Osteoblast (primary cell): ENCODE measurements around the gene MRPL44. TPM values are rescaled to one million over a fixed set of nuclear protein-coding genes. Genes with fewer than 3 reads are reported as not detected.

Experiments used
- DNase-seq: peaks from one replicate; pipeline ENCODE4 v3.0.0; 2011; ENCODE audit warnings: low spot score, mixed read lengths; ENCODE audit not compliant: insufficient read length; ENCODE audit errors: missing footprints
- H2AFZ ChIP-seq: 2 replicates; pipeline ENCODE4 v1.6.0; 2011; ENCODE audit warnings: mild to moderate bottlenecking, low read length
- H3K27ac ChIP-seq: 2 replicates; pipeline ENCODE4 v1.5.1; 2011; ENCODE audit warnings: mild to moderate bottlenecking, low read depth, low read length, moderate library complexity
- H3K27me3 ChIP-seq: 2 replicates; pipeline ENCODE4 v1.6.0; 2012; ENCODE audit warnings: mild to moderate bottlenecking, control low read depth, inconsistent platforms, low read length, moderate library complexity; ENCODE audit not compliant: insufficient read depth
- H3K36me3 ChIP-seq: 2 replicates; pipeline ENCODE4 v1.5.1; 2011; ENCODE audit warnings: mild to moderate bottlenecking, low read length, control low read depth, moderate library complexity; ENCODE audit not compliant: insufficient read depth
- H3K4me1 ChIP-seq: 2 replicates; pipeline ENCODE4 v1.5.1; 2011; ENCODE audit warnings: mild to moderate bottlenecking, low read length, control low read depth, moderate library complexity; ENCODE audit not compliant: insufficient read depth
- H3K4me2 ChIP-seq: 2 replicates; pipeline ENCODE4 v1.6.0; 2011; ENCODE audit warnings: mild to moderate bottlenecking, low read length; ENCODE audit not compliant: insufficient read depth
- H3K4me3 ChIP-seq: fragments of 200-600 bp; sonication (generic); 3 replicates; pipeline ENCODE4 v1.5.1; 2012; ENCODE audit warnings: mild to moderate bottlenecking, low read length, inconsistent platforms; ENCODE audit not compliant: insufficient read depth
- H3K79me2 ChIP-seq: 2 replicates; pipeline ENCODE4 v1.6.0; 2012; ENCODE audit warnings: mild to moderate bottlenecking, low read length, control low read depth, inconsistent platforms; ENCODE audit not compliant: insufficient read depth
- H3K9me3 ChIP-seq: 2 replicates; pipeline ENCODE4 v1.5.1; 2011; ENCODE audit warnings: low read depth, low read length, control low read depth
- H4K20me1 ChIP-seq: 2 replicates; pipeline ENCODE4 v1.6.0; 2012; ENCODE audit warnings: mild to moderate bottlenecking, low read length, control low read depth; ENCODE audit not compliant: insufficient read depth
- CTCF ChIP-seq: IDR thresholded peaks from 2 replicates; pipeline ENCODE4 v1.5.1; 2011; ENCODE audit warnings: mild to moderate bottlenecking, low read depth, low read length, moderate library complexity; ENCODE audit errors: extremely low read depth
- total RNA-seq: library from RNA; depleted of rRNA; stranded (reverse); fragments of >200 nt; gene quantifications from 2 replicates; pipeline ENCODE4 v1.2.3, GENCODE V29; 2012

MRPL44 gene
- total RNA-seq, 1 donor = 29.3 TPM

- Histone ChIP-seq H3K27me3 (no peaks in the 10 kb centered on the region), H3K27ac (peak overlapping the region; percentile 10), H3K4me2 (no peak overlapping the region), H3K9me3 (no peaks in the 10 kb centered on the region), H3K4me1 (no peaks in the 10 kb centered on the region), H3K4me3 (no peak overlapping the region), H3K36me3 (peaks cover 77% of the 10 kb centered on the region), H4K20me1 (no peaks in the 10 kb centered on the region), H3K79me2 (peaks cover 19% of the 10 kb centered on the region), H2AFZ (no peak overlapping the region)
- DNase-seq = no peak
- TF ChIP-seq CTCF = no peak
Observed at GRCh38 chr2:223995569-223995968, 38.3 kb downstream of the MRPL44 start.

GRCh38 chr2:223996391-223996790 is 39.1 kb downstream of the MRPL44 start:
- Histone ChIP-seq H3K79me2 (peaks cover 24% of the 10 kb centered on the region), H3K4me2 (no peak overlapping the region), H3K4me3 (no peak overlapping the region), H3K4me1 (no peaks in the 10 kb centered on the region), H2AFZ (no peak overlapping the region), H4K20me1 (no peaks in the 10 kb centered on the region), H3K27me3 (no peaks in the 10 kb centered on the region), H3K9me3 (no peaks in the 10 kb centered on the region), H3K36me3 (peaks cover 80% of the 10 kb centered on the region), H3K27ac (no peak overlapping the region)
- no peak for TF ChIP-seq CTCF
- DNase-seq = no peak

- TF ChIP-seq CTCF = no peak
- Histone ChIP-seq H3K79me2 (peaks cover 30% of the 10 kb centered on the region), H3K27ac (no peak overlapping the region), H3K9me3 (no peaks in the 10 kb centered on the region), H3K27me3 (no peaks in the 10 kb centered on the region), H3K4me3 (no peak overlapping the region), H3K4me2 (no peak overlapping the region), H3K36me3 (peaks cover 70% of the 10 kb centered on the region), H2AFZ (no peak overlapping the region), H3K4me1 (no peaks in the 10 kb centered on the region), H4K20me1 (no peaks in the 10 kb centered on the region)
- DNase-seq = no peak
Observed at GRCh38 chr2:223997938-223998337, 40.7 kb downstream of the MRPL44 start.

GRCh38 chr2:223998948-223999347 is 41.7 kb downstream of the MRPL44 start:
- peaks cover 66% of the 10 kb centered on the region for H3K36me3 ChIP-seq
- DNase-seq = no peak
- H3K27ac ChIP-seq = no peak overlapping the region
- no peaks in the 10 kb centered on the region for H3K27me3 ChIP-seq
- no peak overlapping the region for H2AFZ ChIP-seq
- no peaks in the 10 kb centered on the region for H3K9me3 ChIP-seq
- no peak overlapping the region for H3K4me3 ChIP-seq
- TF ChIP-seq CTCF = no peak
- no peak overlapping the region for H3K4me2 ChIP-seq
- H3K79me2 ChIP-seq = peaks cover 39% of the 10 kb centered on the region
- no peaks in the 10 kb centered on the region for H4K20me1 ChIP-seq
- H3K4me1 ChIP-seq = no peaks in the 10 kb centered on the region
